IPS-20b (cell line): ENCODE results near the gene MRFAP1.
"Not testable (repeated sequence)": the region's sequence is repeated elsewhere in the genome, so short reads cannot be mapped to it uniquely, and the experiment has no call there.

Experiments
- H3K27ac ChIP-seq: one replicate; pipeline ENCODE4 v1.5.1; 2013; ENCODE audit warnings: low read length
- H3K27me3 ChIP-seq: 2 replicates; pipeline ENCODE4 v1.6.1; 2013; ENCODE audit warnings: mild to moderate bottlenecking, low read length, inconsistent platforms; ENCODE audit not compliant: insufficient read depth
- H3K36me3 ChIP-seq: 2 replicates; pipeline ENCODE4 v1.6.1; 2013; ENCODE audit warnings: low read depth, mild to moderate bottlenecking, inconsistent platforms, low read length, moderate library complexity; ENCODE audit not compliant: insufficient read depth
- H3K4me1 ChIP-seq: 2 replicates; pipeline ENCODE4 v1.6.1; 2013; ENCODE audit warnings: mild to moderate bottlenecking, control low read depth, inconsistent platforms, low read length, moderate library complexity; ENCODE audit not compliant: insufficient read depth
- H3K4me3 ChIP-seq: 2 replicates; pipeline ENCODE4 v1.5.1; 2013; ENCODE audit warnings: mild to moderate bottlenecking, low read length, inconsistent platforms
- H3K9ac ChIP-seq: 2 replicates; pipeline ENCODE4 v1.6.1; 2013; ENCODE audit warnings: low read depth, mild to moderate bottlenecking, inconsistent platforms, low read length, moderate library complexity
- H3K9me3 ChIP-seq: 2 replicates; pipeline ENCODE4 v1.6.1; 2013; ENCODE audit warnings: mild to moderate bottlenecking, low read depth, low read length, inconsistent platforms; ENCODE audit not compliant: insufficient read depth

The MRFAP1 gene

GRCh38 chr4:6622744-6623143, 17.7 kb upstream of the MRFAP1 start:
- Histone ChIP-seq H3K4me3 (no peak overlapping the region), H3K36me3 (no peaks in the 10 kb centered on the region), H3K4me1 (no peaks in the 10 kb centered on the region), H3K9me3 (no peaks in the 10 kb centered on the region), H3K27ac (no peak overlapping the region), H3K9ac (no peak overlapping the region), H3K27me3 (no peaks in the 10 kb centered on the region)

- Histone ChIP-seq H3K4me3 (no peak overlapping the region), H3K4me1 (no peaks in the 10 kb centered on the region), H3K36me3 (no peaks in the 10 kb centered on the region), H3K9me3 (no peaks in the 10 kb centered on the region), H3K27me3 (no peaks in the 10 kb centered on the region), H3K9ac (no peak overlapping the region), H3K27ac (no peak overlapping the region)
Observed at GRCh38 chr4:6625256-6625655, 15.2 kb upstream of the MRFAP1 start.

- H3K9me3 ChIP-seq = no peaks in the 10 kb centered on the region
- H3K4me1 ChIP-seq = no peaks in the 10 kb centered on the region
- H3K9ac ChIP-seq = no peak overlapping the region
- H3K27ac ChIP-seq = no peak overlapping the region
- H3K27me3 ChIP-seq = no peaks in the 10 kb centered on the region
- H3K36me3 ChIP-seq = no peaks in the 10 kb centered on the region
- no peak overlapping the region for H3K4me3 ChIP-seq
Observed at GRCh38 chr4:6626066-6626465, 14.4 kb upstream of the MRFAP1 start.

- no peaks in the 10 kb centered on the region for H3K9me3 ChIP-seq
- no peaks in the 10 kb centered on the region for H3K4me1 ChIP-seq
- no peak overlapping the region for H3K27ac ChIP-seq
- no peak overlapping the region for H3K9ac ChIP-seq
- no peak overlapping the region for H3K4me3 ChIP-seq
- no peaks in the 10 kb centered on the region for H3K27me3 ChIP-seq
- H3K36me3 ChIP-seq = no peaks in the 10 kb centered on the region
Observed at GRCh38 chr4:6627832-6628231, 12.7 kb upstream of the MRFAP1 start.

GRCh38 chr4:6628484-6628883, 12.0 kb upstream of the MRFAP1 start:
- H3K27me3 ChIP-seq, H3K27ac ChIP-seq, H3K4me3 ChIP-seq, H3K9ac ChIP-seq, H3K9me3 ChIP-seq, H3K4me1 ChIP-seq, H3K36me3 ChIP-seq: not testable (repeated sequence)

GRCh38 chr4:6632125-6632524, 8.4 kb upstream of the MRFAP1 start:
- Histone ChIP-seq H3K36me3 (no peaks in the 10 kb centered on the region), H3K9me3 (no peaks in the 10 kb centered on the region), H3K27me3 (no peaks in the 10 kb centered on the region), H3K4me3 (no peak overlapping the region), H3K27ac (no peak overlapping the region), H3K4me1 (0 out of 2 replicates have a peak, but pooled peaks cover 4% of the 10 kb centered on the region), H3K9ac (no peak overlapping the region)

- no peaks in the 10 kb centered on the region for H3K36me3 ChIP-seq
- H3K4me1 ChIP-seq = 0 out of 2 replicates have a peak, but pooled peaks cover 4% of the 10 kb centered on the region
- no peaks in the 10 kb centered on the region for H3K27me3 ChIP-seq
- H3K4me3 ChIP-seq = no peak overlapping the region
- no peak overlapping the region for H3K27ac ChIP-seq
- H3K9me3 ChIP-seq = no peaks in the 10 kb centered on the region
- H3K9ac ChIP-seq = no peak overlapping the region
Observed at GRCh38 chr4:6633091-6633906, 7.2 kb upstream of the MRFAP1 start.

- H3K9ac ChIP-seq = no peak overlapping the region
- H3K36me3 ChIP-seq = no peaks in the 10 kb centered on the region
- H3K4me3 ChIP-seq = no peak overlapping the region
- 0 out of 2 replicates have a peak, but pooled peaks cover 4% of the 10 kb centered on the region for H3K4me1 ChIP-seq
- H3K27me3 ChIP-seq = no peaks in the 10 kb centered on the region
- H3K9me3 ChIP-seq = no peaks in the 10 kb centered on the region
- H3K27ac ChIP-seq = no peak overlapping the region
Observed at GRCh38 chr4:6634746-6635145, 5.7 kb upstream of the MRFAP1 start.

GRCh38 chr4:6639137-6639680, 1.3 kb upstream of the MRFAP1 start:
- H3K27ac ChIP-seq = no peak overlapping the region
- H3K9ac ChIP-seq = no peak overlapping the region
- peaks cover 19% of the 10 kb centered on the region for H3K36me3 ChIP-seq

GRCh38 chr4:6641164-6641970, 882 bp downstream of the MRFAP1 start:
- H3K4me3 ChIP-seq = peak overlapping the region; percentile 97
- peak overlapping the region; percentile 55 for H3K27ac ChIP-seq
- no peaks in the 10 kb centered on the region; the same call in 1 of the 2 replicates for H3K4me1 ChIP-seq
- no peaks in the 10 kb centered on the region for H3K9me3 ChIP-seq
- peak overlapping the region; percentile 98 for H3K9ac ChIP-seq
- no peaks in the 10 kb centered on the region for H3K27me3 ChIP-seq
- peaks cover 19% of the 10 kb centered on the region for H3K36me3 ChIP-seq

More at GRCh38 chr4:6639137-6639680, 1.3 kb upstream of the MRFAP1 start:
- Histone ChIP-seq H3K4me3 (no peak overlapping the region), H3K4me1 (no peaks in the 10 kb centered on the region; the same call in 1 of the 2 replicates), H3K27me3 (no peaks in the 10 kb centered on the region), H3K9me3 (no peaks in the 10 kb centered on the region)

GRCh38 chr4:6641971-6642320, 1.5 kb downstream of the MRFAP1 start:
- Histone ChIP-seq H3K4me1 (no peaks in the 10 kb centered on the region; the same call in 1 of the 2 replicates), H3K9ac (peak overlapping the region; percentile 98), H3K36me3 (peaks cover 19% of the 10 kb centered on the region), H3K27ac (no peak overlapping the region), H3K9me3 (no peaks in the 10 kb centered on the region), H3K4me3 (peak overlapping the region; percentile 97), H3K27me3 (no peaks in the 10 kb centered on the region)
